RWPE1 (cell line): ENCODE results near the gene MAN2A2.

Source experiments
- CTCF ChIA-PET: fragments of 350-600 bp; sonication (Branson Sonifier 250); formaldehyde crosslinking; extraction: SDS; loops from one replicate; lab custom pipeline; 2021; lab: Yijun Ruan, JAX
- POLR2A ChIA-PET: fragments of 400-600 bp; formaldehyde crosslinking; extraction: SDS; loops from one replicate; lab custom pipeline; 2020; ENCODE audit warnings: antibody characterized with exemption; ENCODE audit not compliant: low non-redundant PET; lab: Yijun Ruan, JAX
- DNase-seq: peaks from one replicate; pipeline ENCODE4 v3.0.0; 2012; ENCODE audit warnings: low spot score
- H3K27ac ChIP-seq: fragments of 450-650 bp; 2 replicates; pipeline ENCODE4 v1.5.1; 2017
- CTCF ChIP-seq: fragments of 450-650 bp; conservative IDR thresholded peaks from 2 replicates; pipeline ENCODE4 v1.5.1; 2017; ENCODE audit warnings: low read depth, mild to moderate bottlenecking

MAN2A2 gene

GRCh38 chr15:90870354-90871138, 32.6 kb upstream of the MAN2A2 start:
- no peak for DNase-seq
- ChIA-PET CTCF (interaction anchor here (0.5 to 0.7 kb wide), 5 partner anchors 15 to 1105 kb away, joined by 3 to 7 read pairs (median 6); no protein-coding TSS in a partner anchor), POLR2A (interaction anchor here (1.1 kb wide), 1 partner anchor 10 kb away, joined by 3 read pairs; no protein-coding TSS in a partner anchor)
- no peak for TF ChIP-seq CTCF
- peak overlapping the region; percentile 88 for H3K27ac ChIP-seq

- peak overlapping the region; percentile 88 for H3K27ac ChIP-seq
- CTCF ChIA-PET: interaction anchor here (0.7 to 1.1 kb wide), 3 partner anchors 15 to 241 kb away, joined by 3 to 6 read pairs (median 6); no protein-coding TSS in a partner anchor
- DNase-seq: peak; percentile 44
- TF ChIP-seq CTCF: no peak
- POLR2A ChIA-PET: interaction anchor here (1.1 kb wide), 1 partner anchor 11 kb away, joined by 3 read pairs; no protein-coding TSS in a partner anchor
These were observed 31.9 kb upstream of the MAN2A2 start for GRCh38 chr15:90871139-90871715.

- peak overlapping the region; percentile 88 for H3K27ac ChIP-seq
- peak; percentile 51 for DNase-seq
- CTCF ChIA-PET: interaction anchor here (1.0 to 1.1 kb wide), 2 partner anchors 14 to 89 kb away, joined by 3 to 6 read pairs; no protein-coding TSS in a partner anchor
- TF ChIP-seq CTCF: no peak
- POLR2A ChIA-PET: no interaction called here
These were observed 31.2 kb upstream of the MAN2A2 start for GRCh38 chr15:90871716-90872485.

DNA sequence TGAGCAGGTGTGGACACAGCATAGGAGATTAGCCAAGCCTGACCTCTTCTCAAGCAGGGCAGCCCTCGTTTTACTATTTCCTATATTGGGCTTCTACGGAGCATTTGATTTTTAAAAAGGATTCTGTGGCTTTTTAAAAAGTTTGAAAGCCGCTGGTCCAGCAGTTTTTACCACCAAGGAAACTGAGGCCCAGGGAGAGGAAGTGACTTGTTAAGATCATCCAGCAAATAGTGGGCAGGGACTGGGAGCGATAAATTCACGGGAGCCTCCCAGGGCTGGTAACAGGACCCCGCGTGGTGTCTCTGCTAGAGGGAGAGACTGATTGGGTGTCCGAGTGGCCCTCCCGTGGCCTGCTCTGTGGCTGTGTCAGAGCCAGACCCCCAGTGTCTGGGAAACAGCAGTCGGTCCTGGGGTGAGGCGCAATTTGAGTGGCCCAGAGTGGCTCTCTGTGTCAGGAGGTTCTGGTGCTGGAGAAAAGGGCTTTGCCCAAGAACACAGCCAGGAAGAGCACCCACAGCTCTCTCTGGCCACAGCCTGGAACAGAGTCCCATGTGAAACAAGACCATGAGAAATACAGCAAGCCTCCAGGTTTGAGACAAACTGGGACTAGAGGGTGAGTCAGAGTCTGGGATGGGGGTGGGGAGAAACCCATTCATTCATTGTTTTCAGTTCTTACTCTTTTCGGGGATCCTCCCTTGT, 30.5 kb upstream of the MAN2A2 start:
- DNase-seq: peak; percentile 81
- peak overlapping the region; percentile 88 for H3K27ac ChIP-seq
- TF ChIP-seq CTCF: no peak
- ChIA-PET POLR2A (no interaction called here), CTCF (no interaction called here)

DNA sequence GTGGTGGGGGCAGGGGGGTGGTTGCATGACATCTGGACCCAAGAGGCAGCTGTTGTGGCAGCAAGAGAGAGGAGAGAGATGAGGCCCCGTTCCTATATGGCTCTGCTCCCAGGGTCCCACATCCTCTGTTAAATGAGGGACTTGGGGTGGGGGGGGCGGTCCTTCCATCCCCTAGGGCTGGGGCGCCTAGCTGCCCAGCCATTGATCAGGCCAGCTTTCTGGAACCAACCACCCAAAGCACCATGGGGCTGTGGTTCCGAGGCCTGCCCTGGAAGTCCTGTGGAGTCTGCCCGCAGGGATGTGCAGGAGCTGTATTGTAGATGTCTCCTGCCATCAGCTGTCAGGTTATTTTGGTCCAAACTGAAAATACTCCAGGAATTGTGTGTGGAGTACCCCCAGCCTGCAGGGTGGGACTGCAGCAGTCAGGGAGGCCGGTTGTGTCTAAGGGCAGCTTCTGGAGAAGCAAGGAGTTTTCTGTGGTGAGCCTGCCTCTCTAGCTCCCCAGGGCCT, 29.6 kb upstream of the MAN2A2 start:
- H3K27ac ChIP-seq: peak overlapping the region; percentile 88
- ChIA-PET POLR2A (no interaction called here), CTCF (interaction anchor here (1.3 to 1.4 kb wide), 2 partner anchors 12 to 226 kb away, joined by 3 to 5 read pairs; no protein-coding TSS in a partner anchor)
- TF ChIP-seq CTCF: no peak
- no peak for DNase-seq
